HCT116 (cell line): ENCODE measurements around the gene IQCN. TPM values are rescaled to one million over a fixed set of nuclear protein-coding genes. Genes with fewer than 3 reads are reported as not detected.

Experiments used
- ATAC-seq: fragments of 200-7000 bp; cut with Tn5 transposase; 2 replicates; pipeline ENCODE4 v1.9.1; 2020; ENCODE audit warnings: mild to moderate bottlenecking, moderate library complexity
- BruUV-seq: library from RNA; stranded (reverse); fragments of 400-500 nt; replicated peaks from 2 replicates; lab custom pipeline; 2021; lab: Mats Ljungman, UMichigan
- CTCF ChIA-PET: fragments of 300-600 bp; sonication (Branson Sonifier 250); formaldehyde crosslinking; loops from one replicate; lab custom pipeline; 2021; ENCODE audit warnings: antibody characterized with exemption; lab: Charles Lee
- POLR2A ChIA-PET: fragments of 300-600, 350-600 bp; sonication (Branson Sonifier 250); formaldehyde crosslinking; loops from one replicate; lab custom pipeline; 2021; ENCODE audit warnings: antibody characterized with exemption; lab: Charles Lee
- RAD21 ChIA-PET, 2 experiments: fragments of 300-600 bp; sonication (Branson Sonifier 250); formaldehyde crosslinking; loops; one replicate each; lab custom pipeline; 2023; ENCODE audit warnings: low total read pairs in 2 of 2; ENCODE audit not compliant: uncharacterized antibody in 2 of 2, unreplicated experiment in 2 of 2, low non-redundant PET in 1 of 2; lab: Charles Lee
- DNase-seq: peaks from one replicate; pipeline ENCODE4 v3.0.0-alpha.2; 2010; ENCODE audit warnings: low read depth, low spot score
- H2AFZ ChIP-seq: fragments of 200-600 bp; shearing (Covaris generic), sonication (generic); 2 replicates; pipeline ENCODE4 v1.6.1; 2017; ENCODE audit warnings: low read depth, mixed run types, mixed read lengths, antibody characterized with exemption, low read length; ENCODE audit not compliant: poor library complexity, severe bottlenecking
- H3K27ac ChIP-seq: 2 replicates; pipeline ENCODE4 v1.5.1; 2012; ENCODE audit warnings: low read depth, low read length
- H3K27me3 ChIP-seq: fragments of 200-600 bp; sonication (generic); 2 replicates; pipeline ENCODE4 v1.6.1; 2016; ENCODE audit warnings: mixed run types, low read length, mixed read lengths; ENCODE audit not compliant: insufficient read depth
- H3K36me3 ChIP-seq, 2 experiments: fragments of 200-500 bp in 1 of 2; fragments of 200-600 bp in 1 of 2; sonication (Bioruptor generic) in 1 of 2; sonication (generic) in 1 of 2; 2 replicates each; pipeline versions ENCODE4 v1.5.1 to v1.6.1; 2014 to 2016; ENCODE audit warnings: low read length in 2 of 2, inconsistent platforms in 1 of 2, mixed read lengths in 1 of 2, mixed run types in 1 of 2; ENCODE audit not compliant: insufficient read depth in 2 of 2, control insufficient read depth in 1 of 2
- H3K4me1 ChIP-seq, 2 experiments: fragments of 200-600 bp in 1 of 2; sonication (generic) in 1 of 2; 2 replicates each; pipeline versions ENCODE4 v1.5.1 to v1.6.1; 2012 to 2017; ENCODE audit warnings: low read length in 2 of 2, inconsistent platforms in 1 of 2, mild to moderate bottlenecking in 1 of 2, mixed read lengths in 1 of 2, mixed run types in 1 of 2, moderate library complexity in 1 of 2; ENCODE audit not compliant: insufficient read depth in 2 of 2, control insufficient read depth in 1 of 2
- H3K4me2 ChIP-seq: fragments of 200-600 bp; sonication (generic); 2 replicates; pipeline ENCODE4 v1.6.1; 2017; ENCODE audit warnings: mixed run types, low read length, mixed read lengths
- H3K4me3 ChIP-seq, 2 experiments: fragments of 200-600 bp in 1 of 2; sonication (generic) in 1 of 2; replicated peaks in 1 of 2; 2 replicates each; pipeline ENCODE4 v1.5.1; 2011 to 2016; ENCODE audit warnings: low read length in 2 of 2, control low read depth in 1 of 2, low read depth in 1 of 2, mild to moderate bottlenecking in 1 of 2, mixed read lengths in 1 of 2, mixed run types in 1 of 2
- H3K79me2 ChIP-seq: fragments of 200-600 bp; sonication (generic); 2 replicates; pipeline ENCODE4 v1.6.1; 2017; ENCODE audit warnings: mild to moderate bottlenecking, mixed run types, low read length, moderate library complexity, mixed read lengths; ENCODE audit not compliant: insufficient read depth
- H3K9ac ChIP-seq: fragments of 200-600 bp; sonication (generic); 2 replicates; pipeline ENCODE4 v1.6.1; 2016; ENCODE audit warnings: low read length, mixed read lengths
- H3K9me2 ChIP-seq: fragments of 200-600 bp; sonication (generic), shearing (Covaris generic); 2 replicates; pipeline ENCODE4 v1.6.1; 2017; ENCODE audit warnings: mixed run types, mild to moderate bottlenecking, moderate library complexity; ENCODE audit not compliant: insufficient read depth
- H3K9me3 ChIP-seq, 2 experiments: fragments of 200-500 bp in 1 of 2; fragments of 200-600 bp in 1 of 2; sonication (Bioruptor generic) in 1 of 2; sonication (generic) in 1 of 2; 2 replicates each; pipeline ENCODE4 v1.6.1; 2014 to 2017; ENCODE audit warnings: low read length in 2 of 2, mixed read lengths in 2 of 2, inconsistent platforms in 1 of 2, low read depth in 1 of 2, mild to moderate bottlenecking in 1 of 2, mixed run types in 1 of 2, moderate library complexity in 1 of 2; ENCODE audit not compliant: control insufficient read depth in 1 of 2, insufficient read depth in 1 of 2
- H4K20me1 ChIP-seq: fragments of 200-600 bp; sonication (generic), shearing (Covaris generic); 2 replicates; pipeline ENCODE4 v1.6.1; 2017; ENCODE audit warnings: mixed run types, mild to moderate bottlenecking, moderate library complexity; ENCODE audit not compliant: insufficient read depth
- RAD21 ChIP-seq: IDR thresholded peaks from 2 replicates; pipeline ENCODE4 v1.6.1; 2012; ENCODE audit warnings: low read depth, mild to moderate bottlenecking
- intact Hi-C: fragments of 100-400 bp; cut with micrococcal nuclease; formaldehyde crosslinking; loops from 2 replicates; pipeline ENCODE4 v1.10.0; 2022
- total RNA-seq: library from RNA; stranded (reverse); gene quantifications from one replicate; pipeline ENCODE4 v1.2.1, GENCODE V29; 2021; ENCODE audit not compliant: unreplicated experiment
- TF ChIP-seq, protein P1 (sequence below): IDR thresholded peaks from 2 replicates; pipeline ENCODE4 v1.6.1; 2012; ENCODE audit warnings: low read depth
- TF ChIP-seq, protein P2 (sequence below): IDR thresholded peaks from 2 replicates; pipeline ENCODE4 v1.6.1; 2011; ENCODE audit warnings: mild to moderate bottlenecking, low read length, moderate library complexity; ENCODE audit not compliant: insufficient replicate concordance; ENCODE audit errors: extremely low read depth

The IQCN gene
- total RNA-seq, 1 experiment from 2014 or later, result 4.8 TPM

DNA sequence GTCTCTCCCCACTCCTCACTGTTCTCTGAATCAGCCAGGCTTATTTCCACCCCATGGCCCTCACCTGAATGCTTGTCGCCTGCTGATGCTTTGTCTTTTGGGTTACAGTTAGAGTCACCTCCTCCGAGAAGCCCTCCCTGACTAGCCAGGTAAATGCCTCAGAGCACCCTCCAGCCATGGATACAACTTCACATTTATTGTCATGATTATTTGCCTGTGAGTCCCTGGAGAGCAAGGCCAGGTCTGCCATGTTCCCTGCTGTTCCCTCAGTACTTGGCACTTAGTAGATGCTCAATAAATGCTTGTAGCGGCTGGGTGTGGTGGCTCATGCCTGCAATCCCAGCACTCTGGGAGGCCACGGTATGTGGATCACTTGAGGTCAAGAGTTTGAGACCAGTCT, 44.3 kb downstream of the IQCN start:
- Histone ChIP-seq H3K9me3 (no peaks in the 10 kb centered on the region), H4K20me1 (no peaks in the 10 kb centered on the region), H3K9me2 (no peaks in the 10 kb centered on the region), H3K27ac (no peak overlapping the region), H2AFZ (no peak overlapping the region), H3K36me3 (no peaks in the 10 kb centered on the region), H3K4me2 (no peak overlapping the region), H3K9ac (no peak overlapping the region), H3K4me3 (no peak overlapping the region), H3K4me1 (peaks cover 4 to 20% of the 10 kb centered on the region in 2 experiments; a peak in 3 of 4 replicates), H3K27me3 (no peaks in the 10 kb centered on the region), H3K79me2 (no peaks in the 10 kb centered on the region)
- CTCF ChIA-PET, result interaction anchor here (0.7 kb wide), 1 partner anchor 22 kb away, joined by 3 read pairs; no protein-coding TSS in a partner anchor
- DNase-seq (no peak), ATAC-seq (no peak)
- TF ChIP-seq, protein P1, sequence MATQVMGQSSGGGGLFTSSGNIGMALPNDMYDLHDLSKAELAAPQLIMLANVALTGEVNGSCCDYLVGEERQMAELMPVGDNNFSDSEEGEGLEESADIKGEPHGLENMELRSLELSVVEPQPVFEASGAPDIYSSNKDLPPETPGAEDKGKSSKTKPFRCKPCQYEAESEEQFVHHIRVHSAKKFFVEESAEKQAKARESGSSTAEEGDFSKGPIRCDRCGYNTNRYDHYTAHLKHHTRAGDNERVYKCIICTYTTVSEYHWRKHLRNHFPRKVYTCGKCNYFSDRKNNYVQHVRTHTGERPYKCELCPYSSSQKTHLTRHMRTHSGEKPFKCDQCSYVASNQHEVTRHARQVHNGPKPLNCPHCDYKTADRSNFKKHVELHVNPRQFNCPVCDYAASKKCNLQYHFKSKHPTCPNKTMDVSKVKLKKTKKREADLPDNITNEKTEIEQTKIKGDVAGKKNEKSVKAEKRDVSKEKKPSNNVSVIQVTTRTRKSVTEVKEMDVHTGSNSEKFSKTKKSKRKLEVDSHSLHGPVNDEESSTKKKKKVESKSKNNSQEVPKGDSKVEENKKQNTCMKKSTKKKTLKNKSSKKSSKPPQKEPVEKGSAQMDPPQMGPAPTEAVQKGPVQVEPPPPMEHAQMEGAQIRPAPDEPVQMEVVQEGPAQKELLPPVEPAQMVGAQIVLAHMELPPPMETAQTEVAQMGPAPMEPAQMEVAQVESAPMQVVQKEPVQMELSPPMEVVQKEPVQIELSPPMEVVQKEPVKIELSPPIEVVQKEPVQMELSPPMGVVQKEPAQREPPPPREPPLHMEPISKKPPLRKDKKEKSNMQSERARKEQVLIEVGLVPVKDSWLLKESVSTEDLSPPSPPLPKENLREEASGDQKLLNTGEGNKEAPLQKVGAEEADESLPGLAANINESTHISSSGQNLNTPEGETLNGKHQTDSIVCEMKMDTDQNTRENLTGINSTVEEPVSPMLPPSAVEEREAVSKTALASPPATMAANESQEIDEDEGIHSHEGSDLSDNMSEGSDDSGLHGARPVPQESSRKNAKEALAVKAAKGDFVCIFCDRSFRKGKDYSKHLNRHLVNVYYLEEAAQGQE, result no peak
- TF ChIP-seq, protein P2, sequence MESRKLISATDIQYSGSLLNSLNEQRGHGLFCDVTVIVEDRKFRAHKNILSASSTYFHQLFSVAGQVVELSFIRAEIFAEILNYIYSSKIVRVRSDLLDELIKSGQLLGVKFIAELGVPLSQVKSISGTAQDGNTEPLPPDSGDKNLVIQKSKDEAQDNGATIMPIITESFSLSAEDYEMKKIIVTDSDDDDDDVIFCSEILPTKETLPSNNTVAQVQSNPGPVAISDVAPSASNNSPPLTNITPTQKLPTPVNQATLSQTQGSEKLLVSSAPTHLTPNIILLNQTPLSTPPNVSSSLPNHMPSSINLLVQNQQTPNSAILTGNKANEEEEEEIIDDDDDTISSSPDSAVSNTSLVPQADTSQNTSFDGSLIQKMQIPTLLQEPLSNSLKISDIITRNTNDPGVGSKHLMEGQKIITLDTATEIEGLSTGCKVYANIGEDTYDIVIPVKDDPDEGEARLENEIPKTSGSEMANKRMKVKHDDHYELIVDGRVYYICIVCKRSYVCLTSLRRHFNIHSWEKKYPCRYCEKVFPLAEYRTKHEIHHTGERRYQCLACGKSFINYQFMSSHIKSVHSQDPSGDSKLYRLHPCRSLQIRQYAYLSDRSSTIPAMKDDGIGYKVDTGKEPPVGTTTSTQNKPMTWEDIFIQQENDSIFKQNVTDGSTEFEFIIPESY, result no peak
- TF ChIP-seq RAD21, result no peak
- RAD21 ChIA-PET, result no interaction called here
- BruUV-seq, result no TSS peak
- POLR2A ChIA-PET, result no interaction called here
- intact Hi-C loops, result no loop called here
